Measurements from ENCODE around the gene ZKSCAN4. TPM values are rescaled to one million over a fixed set of nuclear protein-coding genes. Genes with fewer than 3 reads are reported as not detected.

The ZKSCAN4 gene
- total and polyA plus RNA-seq, 10 of the 15 experiments (the other 5 are each of a cell fraction or from before 2014, with no cell fraction given), result 3.0 to 6.5 (median 5.0) TPM

DNA sequence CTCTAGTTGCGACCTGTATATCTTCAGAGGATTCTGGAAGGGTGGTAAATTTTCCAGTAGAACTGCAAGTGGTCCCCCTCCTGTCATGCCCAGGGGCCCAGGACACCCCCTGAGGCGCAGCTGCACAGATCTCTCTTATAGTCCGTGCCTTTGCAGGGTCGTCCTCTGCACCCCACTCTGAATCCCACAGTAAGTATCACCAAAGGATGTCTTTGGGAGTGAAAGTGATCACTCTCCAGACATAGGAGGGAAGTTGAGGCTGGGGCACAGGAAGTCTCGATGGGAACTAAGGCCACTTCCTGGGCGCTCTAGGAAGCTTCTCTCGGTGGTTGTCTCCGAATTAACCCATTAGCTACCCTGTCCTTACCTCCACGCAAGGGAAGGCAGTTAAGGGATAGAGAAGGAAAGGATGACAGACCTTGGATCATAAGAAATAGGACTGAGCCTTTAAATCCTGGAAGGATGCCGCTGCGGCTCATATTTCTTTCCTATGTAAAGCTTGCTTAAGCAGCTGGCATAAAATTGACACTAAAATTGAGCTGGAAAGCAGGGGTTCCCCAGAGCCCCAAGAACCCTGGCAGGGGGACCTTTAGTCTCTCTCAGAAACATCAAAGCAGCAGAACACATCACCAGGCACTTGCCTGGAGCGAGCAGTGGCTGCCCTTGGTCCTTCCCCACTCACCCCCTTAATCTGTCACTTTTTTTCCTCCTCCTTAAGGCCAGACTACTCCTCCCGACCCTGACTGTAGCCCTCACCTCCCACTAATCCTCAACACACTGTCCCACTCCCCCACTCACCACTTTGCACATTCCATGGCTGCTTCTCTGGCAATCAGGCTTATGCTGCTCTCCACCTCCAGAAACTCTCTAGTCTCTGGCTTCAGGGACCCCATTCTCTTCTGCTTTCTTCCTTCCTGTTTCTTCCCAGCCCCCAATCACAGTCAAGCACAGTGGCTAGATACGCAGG lies at the start of gene ZKSCAN4 (continued):
- TF ChIP-seq, protein P1, sequence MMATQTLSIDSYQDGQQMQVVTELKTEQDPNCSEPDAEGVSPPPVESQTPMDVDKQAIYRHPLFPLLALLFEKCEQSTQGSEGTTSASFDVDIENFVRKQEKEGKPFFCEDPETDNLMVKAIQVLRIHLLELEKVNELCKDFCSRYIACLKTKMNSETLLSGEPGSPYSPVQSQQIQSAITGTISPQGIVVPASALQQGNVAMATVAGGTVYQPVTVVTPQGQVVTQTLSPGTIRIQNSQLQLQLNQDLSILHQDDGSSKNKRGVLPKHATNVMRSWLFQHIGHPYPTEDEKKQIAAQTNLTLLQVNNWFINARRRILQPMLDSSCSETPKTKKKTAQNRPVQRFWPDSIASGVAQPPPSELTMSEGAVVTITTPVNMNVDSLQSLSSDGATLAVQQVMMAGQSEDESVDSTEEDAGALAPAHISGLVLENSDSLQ (IDR thresholded peaks at IDR 0.05), result peak; percentile 33; the same call in 1 of the 2 replicates
- TF ChIP-seq ZBTB11 (CRISPR knock-in tag; IDR thresholded peaks at IDR 0.05) (peak; percentile 86), SIN3A (IDR thresholded peaks at IDR 0.05; ENCODE audit: low read depth, low read length) (peak; percentile 56), BACH1 (IDR thresholded peaks at IDR 0.05; ENCODE audit: borderline replicate concordance) (no peak), USF1 (IDR thresholded peaks at IDR 0.05; ENCODE audit: borderline replicate concordance, extremely low read length, insufficient read depth, low read depth, low read length) (no peak), POLR2A (IDR thresholded peaks at IDR 0.05; ENCODE audit: low read depth, low read length) (peak; percentile 52), BHLHE40 (IDR thresholded peaks at IDR 0.05; ENCODE audit: borderline replicate concordance in 1 of 2, low read depth in 2 of 2, low read length in 1 of 2) (peak; percentile 19 to 44; a peak in 1 of 4 replicates), HDGF (IDR thresholded peaks at IDR 0.05) (peak; percentile 84; the same call in 1 of the 2 replicates), SREBF1 (IDR thresholded peaks at IDR 0.05; ENCODE audit: low read length) (no peak), HCFC1 (IDR thresholded peaks at IDR 0.05; ENCODE audit: low read length) (peak; percentile 80), IKZF1 (conservative IDR thresholded peaks at IDR 0.05) (peak; percentile 85), BCL11A (IDR thresholded peaks at IDR 0.05; ENCODE audit: low read depth, low read length) (no peak), YY1 (IDR thresholded peaks at IDR 0.05; ENCODE audit: low read depth, low read length) (peak; percentile 80), NFXL1 (IDR thresholded peaks at IDR 0.05; ENCODE audit: borderline replicate concordance) (no peak), CREB1 (IDR thresholded peaks at IDR 0.05; ENCODE audit: low read depth) (peak; percentile 46; the same call in 1 of the 2 replicates), SRF (IDR thresholded peaks at IDR 0.05; ENCODE audit: low read depth in 2 of 2, low read length in 2 of 2) (0 out of 4 replicates have a peak, but pooled peaks of 1 of the 2 experiments have one; percentile 73)
- TF ChIP-seq, protein P2, sequence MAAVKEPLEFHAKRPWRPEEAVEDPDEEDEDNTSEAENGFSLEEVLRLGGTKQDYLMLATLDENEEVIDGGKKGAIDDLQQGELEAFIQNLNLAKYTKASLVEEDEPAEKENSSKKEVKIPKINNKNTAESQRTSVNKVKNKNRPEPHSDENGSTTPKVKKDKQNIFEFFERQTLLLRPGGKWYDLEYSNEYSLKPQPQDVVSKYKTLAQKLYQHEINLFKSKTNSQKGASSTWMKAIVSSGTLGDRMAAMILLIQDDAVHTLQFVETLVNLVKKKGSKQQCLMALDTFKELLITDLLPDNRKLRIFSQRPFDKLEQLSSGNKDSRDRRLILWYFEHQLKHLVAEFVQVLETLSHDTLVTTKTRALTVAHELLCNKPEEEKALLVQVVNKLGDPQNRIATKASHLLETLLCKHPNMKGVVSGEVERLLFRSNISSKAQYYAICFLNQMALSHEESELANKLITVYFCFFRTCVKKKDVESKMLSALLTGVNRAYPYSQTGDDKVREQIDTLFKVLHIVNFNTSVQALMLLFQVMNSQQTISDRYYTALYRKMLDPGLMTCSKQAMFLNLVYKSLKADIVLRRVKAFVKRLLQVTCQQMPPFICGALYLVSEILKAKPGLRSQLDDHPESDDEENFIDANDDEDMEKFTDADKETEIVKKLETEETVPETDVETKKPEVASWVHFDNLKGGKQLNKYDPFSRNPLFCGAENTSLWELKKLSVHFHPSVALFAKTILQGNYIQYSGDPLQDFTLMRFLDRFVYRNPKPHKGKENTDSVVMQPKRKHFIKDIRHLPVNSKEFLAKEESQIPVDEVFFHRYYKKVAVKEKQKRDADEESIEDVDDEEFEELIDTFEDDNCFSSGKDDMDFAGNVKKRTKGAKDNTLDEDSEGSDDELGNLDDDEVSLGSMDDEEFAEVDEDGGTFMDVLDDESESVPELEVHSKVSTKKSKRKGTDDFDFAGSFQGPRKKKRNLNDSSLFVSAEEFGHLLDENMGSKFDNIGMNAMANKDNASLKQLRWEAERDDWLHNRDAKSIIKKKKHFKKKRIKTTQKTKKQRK (IDR thresholded peaks at IDR 0.05; ENCODE audit: low read depth, low read length), result no peak
- TF ChIP-seq, protein P3, sequence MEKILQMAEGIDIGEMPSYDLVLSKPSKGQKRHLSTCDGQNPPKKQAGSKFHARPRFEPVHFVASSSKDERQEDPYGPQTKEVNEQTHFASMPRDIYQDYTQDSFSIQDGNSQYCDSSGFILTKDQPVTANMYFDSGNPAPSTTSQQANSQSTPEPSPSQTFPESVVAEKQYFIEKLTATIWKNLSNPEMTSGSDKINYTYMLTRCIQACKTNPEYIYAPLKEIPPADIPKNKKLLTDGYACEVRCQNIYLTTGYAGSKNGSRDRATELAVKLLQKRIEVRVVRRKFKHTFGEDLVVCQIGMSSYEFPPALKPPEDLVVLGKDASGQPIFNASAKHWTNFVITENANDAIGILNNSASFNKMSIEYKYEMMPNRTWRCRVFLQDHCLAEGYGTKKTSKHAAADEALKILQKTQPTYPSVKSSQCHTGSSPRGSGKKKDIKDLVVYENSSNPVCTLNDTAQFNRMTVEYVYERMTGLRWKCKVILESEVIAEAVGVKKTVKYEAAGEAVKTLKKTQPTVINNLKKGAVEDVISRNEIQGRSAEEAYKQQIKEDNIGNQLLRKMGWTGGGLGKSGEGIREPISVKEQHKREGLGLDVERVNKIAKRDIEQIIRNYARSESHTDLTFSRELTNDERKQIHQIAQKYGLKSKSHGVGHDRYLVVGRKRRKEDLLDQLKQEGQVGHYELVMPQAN (conservative IDR thresholded peaks at IDR 0.05), result 0 out of 2 replicates have a peak, but pooled peaks have one; percentile 19

All from GM12878 (cell line).